GM18909 (cell line): ENCODE data around the gene KRT76.

Source experiments
- ATAC-seq: cut with Tn5 transposase; IDR thresholded peaks from one replicate; pipeline ENCODE4 v1.9.1; 2021; ENCODE audit warnings: mild to moderate bottlenecking; ENCODE audit not compliant: unreplicated experiment, poor library complexity

KRT76 gene

GRCh38 chr12:52742822-52743457 is 34.2 kb downstream of the KRT76 start:
- ATAC-seq, result no peak

GRCh38 chr12:52742196-52742580 is 35.0 kb downstream of the KRT76 start:
- ATAC-seq, result no peak

GRCh38 chr12:52741375-52742195 is 35.6 kb downstream of the KRT76 start:
- ATAC-seq, result no peak

- no peak for ATAC-seq
These were observed 36.6 kb downstream of the KRT76 start for GRCh38 chr12:52740584-52740983.

- no peak for ATAC-seq
These were observed 37.2 kb downstream of the KRT76 start for GRCh38 chr12:52739963-52740362.

- no peak for ATAC-seq
These were observed 41.1 kb downstream of the KRT76 start for GRCh38 chr12:52735816-52736632.

GRCh38 chr12:52735106-52735505 is 42.0 kb downstream of the KRT76 start:
- ATAC-seq, result no peak

GRCh38 chr12:52730793-52731192 is 46.4 kb downstream of the KRT76 start:
- ATAC-seq, result no peak

GRCh38 chr12:52730383-52730782 is 46.8 kb downstream of the KRT76 start:
- no peak for ATAC-seq

GRCh38 chr12:52729147-52729546 is 48.0 kb downstream of the KRT76 start:
- ATAC-seq, result no peak

- ATAC-seq, result no peak
These were observed 48.8 kb downstream of the KRT76 start for GRCh38 chr12:52728374-52728773.

- no peak for ATAC-seq
These were observed 50.1 kb downstream of the KRT76 start for GRCh38 chr12:52727037-52727436.

- ATAC-seq, result no peak
These were observed 50.7 kb downstream of the KRT76 start for GRCh38 chr12:52726451-52726850.

GRCh38 chr12:52724384-52724783 is 52.8 kb downstream of the KRT76 start:
- no peak for ATAC-seq

GRCh38 chr12:52722680-52723079 is 54.5 kb downstream of the KRT76 start:
- ATAC-seq, result no peak

GRCh38 chr12:52721838-52722470 is 55.2 kb downstream of the KRT76 start:
- no peak for ATAC-seq

GRCh38 chr12:52720365-52720886 is 56.7 kb downstream of the KRT76 start:
- no peak for ATAC-seq
